Measurements from ENCODE around the gene CLTCL1.

DNA sequence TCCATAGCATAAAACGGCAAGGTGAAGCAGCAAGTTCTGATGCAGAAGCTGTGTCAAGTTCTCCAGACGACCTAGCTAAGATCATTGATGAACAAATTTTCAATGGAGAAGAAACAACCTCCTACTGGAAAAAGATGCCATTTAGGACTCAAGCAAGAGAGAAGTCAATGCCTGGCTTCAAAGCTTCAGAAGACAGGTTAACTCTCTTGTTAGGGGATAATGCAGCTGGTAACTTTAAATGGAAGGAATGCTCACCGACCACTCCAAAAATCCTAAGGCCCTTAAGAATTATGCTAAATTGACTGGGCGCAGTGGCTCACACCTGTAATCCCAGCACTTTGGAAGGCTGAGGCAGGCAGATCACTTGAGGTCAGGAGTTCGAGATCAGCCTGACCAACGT lies 31.3 kb downstream of the CLTCL1 start:
- TF ChIP-seq, protein P1, sequence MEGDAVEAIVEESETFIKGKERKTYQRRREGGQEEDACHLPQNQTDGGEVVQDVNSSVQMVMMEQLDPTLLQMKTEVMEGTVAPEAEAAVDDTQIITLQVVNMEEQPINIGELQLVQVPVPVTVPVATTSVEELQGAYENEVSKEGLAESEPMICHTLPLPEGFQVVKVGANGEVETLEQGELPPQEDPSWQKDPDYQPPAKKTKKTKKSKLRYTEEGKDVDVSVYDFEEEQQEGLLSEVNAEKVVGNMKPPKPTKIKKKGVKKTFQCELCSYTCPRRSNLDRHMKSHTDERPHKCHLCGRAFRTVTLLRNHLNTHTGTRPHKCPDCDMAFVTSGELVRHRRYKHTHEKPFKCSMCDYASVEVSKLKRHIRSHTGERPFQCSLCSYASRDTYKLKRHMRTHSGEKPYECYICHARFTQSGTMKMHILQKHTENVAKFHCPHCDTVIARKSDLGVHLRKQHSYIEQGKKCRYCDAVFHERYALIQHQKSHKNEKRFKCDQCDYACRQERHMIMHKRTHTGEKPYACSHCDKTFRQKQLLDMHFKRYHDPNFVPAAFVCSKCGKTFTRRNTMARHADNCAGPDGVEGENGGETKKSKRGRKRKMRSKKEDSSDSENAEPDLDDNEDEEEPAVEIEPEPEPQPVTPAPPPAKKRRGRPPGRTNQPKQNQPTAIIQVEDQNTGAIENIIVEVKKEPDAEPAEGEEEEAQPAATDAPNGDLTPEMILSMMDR (IDR thresholded peaks at IDR 0.05) = no peak
- TF ChIP-seq POLR2A (IDR thresholded peaks at IDR 0.05) = no peak

All from testis (tissue), 2 donors.